ENCODE measurements around the gene ZDHHC19.

DNA sequence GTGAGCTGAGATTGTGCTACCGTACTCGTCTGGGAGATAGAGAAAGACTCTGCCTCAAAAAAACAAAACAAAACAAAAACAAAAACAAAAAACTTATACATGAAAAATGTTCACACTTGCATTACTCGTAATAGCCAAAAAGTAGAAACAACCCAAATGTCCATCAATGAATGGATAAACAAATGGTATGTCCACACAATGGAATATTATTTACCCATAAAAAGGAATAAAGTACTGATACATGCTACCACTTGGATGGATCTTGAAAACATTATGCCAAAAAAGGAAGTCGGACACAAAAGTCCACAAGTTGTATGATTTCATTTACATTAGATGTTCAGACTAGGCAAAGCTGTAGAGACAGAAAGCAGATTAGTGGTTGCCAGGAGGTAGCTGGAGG lies 49.6 kb upstream of the ZDHHC19 start:
- TF ChIP-seq, protein P1, sequence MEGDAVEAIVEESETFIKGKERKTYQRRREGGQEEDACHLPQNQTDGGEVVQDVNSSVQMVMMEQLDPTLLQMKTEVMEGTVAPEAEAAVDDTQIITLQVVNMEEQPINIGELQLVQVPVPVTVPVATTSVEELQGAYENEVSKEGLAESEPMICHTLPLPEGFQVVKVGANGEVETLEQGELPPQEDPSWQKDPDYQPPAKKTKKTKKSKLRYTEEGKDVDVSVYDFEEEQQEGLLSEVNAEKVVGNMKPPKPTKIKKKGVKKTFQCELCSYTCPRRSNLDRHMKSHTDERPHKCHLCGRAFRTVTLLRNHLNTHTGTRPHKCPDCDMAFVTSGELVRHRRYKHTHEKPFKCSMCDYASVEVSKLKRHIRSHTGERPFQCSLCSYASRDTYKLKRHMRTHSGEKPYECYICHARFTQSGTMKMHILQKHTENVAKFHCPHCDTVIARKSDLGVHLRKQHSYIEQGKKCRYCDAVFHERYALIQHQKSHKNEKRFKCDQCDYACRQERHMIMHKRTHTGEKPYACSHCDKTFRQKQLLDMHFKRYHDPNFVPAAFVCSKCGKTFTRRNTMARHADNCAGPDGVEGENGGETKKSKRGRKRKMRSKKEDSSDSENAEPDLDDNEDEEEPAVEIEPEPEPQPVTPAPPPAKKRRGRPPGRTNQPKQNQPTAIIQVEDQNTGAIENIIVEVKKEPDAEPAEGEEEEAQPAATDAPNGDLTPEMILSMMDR (optimal IDR thresholded peaks at IDR 0.05 in 1 of 3, IDR thresholded peaks at IDR 0.05 in 1 of 3, conservative IDR thresholded peaks at IDR 0.05 in 1 of 3; ENCODE audit: extremely low read depth in 1 of 3, insufficient read depth in 2 of 3, low read length in 3 of 3), result no peak
- no peak for TF ChIP-seq EZH2 (IDR thresholded peaks at IDR 0.05; ENCODE audit: low read length)

All from keratinocyte (primary cell).